HepG2 (cell line): ENCODE data around the gene TUBGCP5. TPM values are rescaled to one million over a fixed set of nuclear protein-coding genes. Genes with fewer than 3 reads are reported as not detected.

Experiments used
- IKZF4 ChIP-seq: sonication (generic); formaldehyde crosslinking; IDR thresholded peaks from 2 replicates; pipeline ENCODE4 v1.5.1; 2020; ENCODE audit warnings: borderline replicate concordance, mild to moderate bottlenecking, low read depth, missing genetic modification reagents; ENCODE audit errors: not compliant biosample characterization
- RBM22 ChIP-seq: fragments of 200-400 bp; formaldehyde crosslinking; optimal IDR thresholded peaks from 2 replicates; pipeline ENCODE3; 2017; ENCODE audit warnings: mild to moderate bottlenecking, low read length, moderate library complexity
- REST ChIP-seq, 2 experiments: IDR thresholded peaks; 2 replicates each; pipeline ENCODE4 v1.6.1; 2011 to 2012; ENCODE audit warnings: low read length in 2 of 2, borderline replicate concordance in 1 of 2, low read depth in 1 of 2, mild to moderate bottlenecking in 1 of 2, moderate library complexity in 1 of 2
- SRSF4 ChIP-seq: fragments of 200-400 bp; formaldehyde crosslinking; IDR thresholded peaks from one replicate; pipeline ENCODE4 v1.6.1; 2018; ENCODE audit warnings: mild to moderate bottlenecking, low read depth, low read length, moderate library complexity; ENCODE audit not compliant: poor library complexity, severe bottlenecking
- ZFP36 ChIP-seq: fragments of 150-350 bp; IDR thresholded peaks from 2 replicates; pipeline ENCODE4 v1.6.1; 2018; ENCODE audit warnings: borderline replicate concordance, low read length, low read depth; ENCODE audit not compliant: partially characterized antibody
- ZNF17 ChIP-seq: sonication (generic); formaldehyde crosslinking; IDR thresholded peaks from 2 replicates; pipeline ENCODE4 v1.5.0; 2020; ENCODE audit warnings: mild to moderate bottlenecking, missing genetic modification reagents
- ZNF75D ChIP-seq: sonication (generic); formaldehyde crosslinking; IDR thresholded peaks from 2 replicates; pipeline ENCODE4 v1.8.1; 2023; ENCODE audit warnings: missing genetic modification reagents, mild to moderate bottlenecking, borderline replicate concordance
- polyA plus RNA-seq, 8 experiments: library from polyadenylated mRNA; depleted of rRNA in 3 of 8; stranded (reverse) in 7 of 8; unstranded in 1 of 8; fragments of >200 nt; fragmentation: Illumina TruSeq in 4 of 8; extraction: Trizol in 4 of 8; gene quantifications; 2 replicates each; pipeline versions ENCODE4 v1.2.1 to v1.2.3, GENCODE V29; 2011 to 2016; ENCODE audit warnings: low read depth in 4 of 8, missing spikeins in 1 of 8, mixed read lengths in 1 of 8; ENCODE audit not compliant: insufficient read depth in 1 of 8
- total RNA-seq, 5 experiments: library from RNA; depleted of rRNA; stranded (reverse); fragments of >200 nt; fragmentation: Illumina TruSeq; extraction: Trizol; gene quantifications; 2 replicates each; pipeline ENCODE4 v1.2.3, GENCODE V29; 2016; ENCODE audit warnings: low read depth in 1 of 5
- TF ChIP-seq, protein P1 (sequence below): sonication (generic); formaldehyde crosslinking; IDR thresholded peaks from 2 replicates; pipeline ENCODE4 v1.5.0; 2020; ENCODE audit warnings: mild to moderate bottlenecking, missing genetic modification reagents
- TF ChIP-seq, protein P2 (sequence below): IDR thresholded peaks from 2 replicates; pipeline ENCODE4 v1.4.0; 2020; ENCODE audit warnings: mild to moderate bottlenecking, missing genetic modification reagents
- TF ChIP-seq, protein P3 (sequence below): sonication (generic); formaldehyde crosslinking; IDR thresholded peaks from 2 replicates; pipeline ENCODE4 v1.5.0; 2020; ENCODE audit warnings: mild to moderate bottlenecking, missing genetic modification reagents

Gene TUBGCP5
- total and polyA plus RNA-seq, 2 of the 13 experiments (the other 11 are each of a cell fraction or from before 2014, with no cell fraction given) = 7.2 to 25.0 TPM

GRCh38 chr15:22979238-22980188, 59.9 kb downstream of the TUBGCP5 start (continued):
- TF ChIP-seq, protein P1, sequence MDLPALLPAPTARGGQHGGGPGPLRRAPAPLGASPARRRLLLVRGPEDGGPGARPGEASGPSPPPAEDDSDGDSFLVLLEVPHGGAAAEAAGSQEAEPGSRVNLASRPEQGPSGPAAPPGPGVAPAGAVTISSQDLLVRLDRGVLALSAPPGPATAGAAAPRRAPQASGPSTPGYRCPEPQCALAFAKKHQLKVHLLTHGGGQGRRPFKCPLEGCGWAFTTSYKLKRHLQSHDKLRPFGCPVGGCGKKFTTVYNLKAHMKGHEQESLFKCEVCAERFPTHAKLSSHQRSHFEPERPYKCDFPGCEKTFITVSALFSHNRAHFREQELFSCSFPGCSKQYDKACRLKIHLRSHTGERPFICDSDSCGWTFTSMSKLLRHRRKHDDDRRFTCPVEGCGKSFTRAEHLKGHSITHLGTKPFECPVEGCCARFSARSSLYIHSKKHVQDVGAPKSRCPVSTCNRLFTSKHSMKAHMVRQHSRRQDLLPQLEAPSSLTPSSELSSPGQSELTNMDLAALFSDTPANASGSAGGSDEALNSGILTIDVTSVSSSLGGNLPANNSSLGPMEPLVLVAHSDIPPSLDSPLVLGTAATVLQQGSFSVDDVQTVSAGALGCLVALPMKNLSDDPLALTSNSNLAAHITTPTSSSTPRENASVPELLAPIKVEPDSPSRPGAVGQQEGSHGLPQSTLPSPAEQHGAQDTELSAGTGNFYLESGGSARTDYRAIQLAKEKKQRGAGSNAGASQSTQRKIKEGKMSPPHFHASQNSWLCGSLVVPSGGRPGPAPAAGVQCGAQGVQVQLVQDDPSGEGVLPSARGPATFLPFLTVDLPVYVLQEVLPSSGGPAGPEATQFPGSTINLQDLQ (CRISPR knock-in tag) = peak; percentile 38; the same call in 1 of the 2 replicates
- no peak for TF ChIP-seq ZNF17 (CRISPR knock-in tag)
- TF ChIP-seq IKZF4 (CRISPR knock-in tag) = no peak
- no peak for TF ChIP-seq ZNF75D (CRISPR knock-in tag)
- TF ChIP-seq REST (IDR thresholded peaks at IDR 0.05; ENCODE audit: borderline replicate concordance in 1 of 2, low read depth in 1 of 2, low read length in 2 of 2) = no peak
- no peak for TF ChIP-seq ZFP36
- TF ChIP-seq SRSF4 = no peak
- no peak for TF ChIP-seq RBM22
- TF ChIP-seq, protein P2, sequence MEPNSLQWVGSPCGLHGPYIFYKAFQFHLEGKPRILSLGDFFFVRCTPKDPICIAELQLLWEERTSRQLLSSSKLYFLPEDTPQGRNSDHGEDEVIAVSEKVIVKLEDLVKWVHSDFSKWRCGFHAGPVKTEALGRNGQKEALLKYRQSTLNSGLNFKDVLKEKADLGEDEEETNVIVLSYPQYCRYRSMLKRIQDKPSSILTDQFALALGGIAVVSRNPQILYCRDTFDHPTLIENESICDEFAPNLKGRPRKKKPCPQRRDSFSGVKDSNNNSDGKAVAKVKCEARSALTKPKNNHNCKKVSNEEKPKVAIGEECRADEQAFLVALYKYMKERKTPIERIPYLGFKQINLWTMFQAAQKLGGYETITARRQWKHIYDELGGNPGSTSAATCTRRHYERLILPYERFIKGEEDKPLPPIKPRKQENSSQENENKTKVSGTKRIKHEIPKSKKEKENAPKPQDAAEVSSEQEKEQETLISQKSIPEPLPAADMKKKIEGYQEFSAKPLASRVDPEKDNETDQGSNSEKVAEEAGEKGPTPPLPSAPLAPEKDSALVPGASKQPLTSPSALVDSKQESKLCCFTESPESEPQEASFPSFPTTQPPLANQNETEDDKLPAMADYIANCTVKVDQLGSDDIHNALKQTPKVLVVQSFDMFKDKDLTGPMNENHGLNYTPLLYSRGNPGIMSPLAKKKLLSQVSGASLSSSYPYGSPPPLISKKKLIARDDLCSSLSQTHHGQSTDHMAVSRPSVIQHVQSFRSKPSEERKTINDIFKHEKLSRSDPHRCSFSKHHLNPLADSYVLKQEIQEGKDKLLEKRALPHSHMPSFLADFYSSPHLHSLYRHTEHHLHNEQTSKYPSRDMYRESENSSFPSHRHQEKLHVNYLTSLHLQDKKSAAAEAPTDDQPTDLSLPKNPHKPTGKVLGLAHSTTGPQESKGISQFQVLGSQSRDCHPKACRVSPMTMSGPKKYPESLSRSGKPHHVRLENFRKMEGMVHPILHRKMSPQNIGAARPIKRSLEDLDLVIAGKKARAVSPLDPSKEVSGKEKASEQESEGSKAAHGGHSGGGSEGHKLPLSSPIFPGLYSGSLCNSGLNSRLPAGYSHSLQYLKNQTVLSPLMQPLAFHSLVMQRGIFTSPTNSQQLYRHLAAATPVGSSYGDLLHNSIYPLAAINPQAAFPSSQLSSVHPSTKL (CRISPR knock-in tag) = no peak
- TF ChIP-seq, protein P3, sequence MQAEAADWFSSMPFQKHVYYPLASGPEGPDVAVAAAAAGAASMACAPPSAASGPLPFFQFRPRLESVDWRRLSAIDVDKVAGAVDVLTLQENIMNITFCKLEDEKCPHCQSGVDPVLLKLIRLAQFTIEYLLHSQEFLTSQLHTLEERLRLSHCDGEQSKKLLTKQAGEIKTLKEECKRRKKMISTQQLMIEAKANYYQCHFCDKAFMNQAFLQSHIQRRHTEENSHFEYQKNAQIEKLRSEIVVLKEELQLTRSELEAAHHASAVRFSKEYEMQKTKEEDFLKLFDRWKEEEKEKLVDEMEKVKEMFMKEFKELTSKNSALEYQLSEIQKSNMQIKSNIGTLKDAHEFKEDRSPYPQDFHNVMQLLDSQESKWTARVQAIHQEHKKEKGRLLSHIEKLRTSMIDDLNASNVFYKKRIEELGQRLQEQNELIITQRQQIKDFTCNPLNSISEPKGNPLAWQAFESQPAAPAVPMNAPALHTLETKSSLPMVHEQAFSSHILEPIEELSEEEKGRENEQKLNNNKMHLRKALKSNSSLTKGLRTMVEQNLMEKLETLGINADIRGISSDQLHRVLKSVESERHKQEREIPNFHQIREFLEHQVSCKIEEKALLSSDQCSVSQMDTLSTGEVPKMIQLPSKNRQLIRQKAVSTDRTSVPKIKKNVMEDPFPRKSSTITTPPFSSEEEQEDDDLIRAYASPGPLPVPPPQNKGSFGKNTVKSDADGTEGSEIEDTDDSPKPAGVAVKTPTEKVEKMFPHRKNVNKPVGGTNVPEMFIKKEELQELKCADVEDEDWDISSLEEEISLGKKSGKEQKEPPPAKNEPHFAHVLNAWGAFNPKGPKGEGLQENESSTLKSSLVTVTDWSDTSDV (CRISPR knock-in tag) = no peak
